ENCODE measurements around the gene PYGO1. TPM values are rescaled to one million over a fixed set of nuclear protein-coding genes. Genes with fewer than 3 reads are reported as not detected.
A peak's percentile ranks its signal among the peaks of the same experiment; 100 is the strongest.

Gene PYGO1
- total and polyA plus RNA-seq, 7 experiments from 2014 or later = not detected

GRCh38 chr15:55528812-55529211, 59.3 kb downstream of the PYGO1 start:
- ChIA-PET POLR2A (interaction anchor here (0.5 kb wide), 1 partner anchor 10 kb away, joined by 3 read pairs; no protein-coding TSS in a partner anchor), CTCF (no interaction called here)
- intact Hi-C loops (cut with micrococcal nuclease) = no loop called here
- Histone ChIP-seq H3K27me3 (ENCODE audit: control insufficient read depth in 2 of 2, insufficient read depth in 2 of 2, low read length in 2 of 2) (no peaks in the 10 kb centered on the region), H3K36me3 (ENCODE audit: control insufficient read depth in 2 of 3, insufficient read depth in 3 of 3, low read length in 3 of 3) (no peaks in the 10 kb centered on the region), H3K27ac (ENCODE audit: low read depth, low read length) (no peak overlapping the region), H3K4me3 (ENCODE audit: low read length) (no peak overlapping the region), H3K4me1 (ENCODE audit: control insufficient read depth in 2 of 2, insufficient read depth in 2 of 2, low read length in 2 of 2) (no peaks in the 10 kb centered on the region), H3K9me3 (ENCODE audit: control insufficient read depth in 2 of 3, low read length in 3 of 3) (no peaks in the 10 kb centered on the region)
- peaks cover 0 to 12% (median 3%) of the 10 kb centered on the region in 11 donors for H3K9me3 Mint-ChIP-seq
- H3K36me3 Mint-ChIP-seq = peaks cover 0 to 7% (median 0%) of the 10 kb centered on the region in 5 donors
- ATAC-seq (no peak), DNase-seq (no peak)
- peaks cover 0 to 4% (median 0%) of the 10 kb centered on the region in 7 donors for H3K4me1 Mint-ChIP-seq
- no peak overlapping the region for H3K27ac Mint-ChIP-seq
- H3K4me3 Mint-ChIP-seq = no peak overlapping the region
- H3K27me3 Mint-ChIP-seq = peaks cover 15 to 32% (median 22%) of the 10 kb centered on the region in 5 donors

- ATAC-seq (no peak), DNase-seq (no peak)
- Mint-ChIP-seq H3K36me3 (peaks cover 0 to 7% (median 0%) of the 10 kb centered on the region in 5 donors), H3K9me3 (peaks cover 0 to 12% (median 3%) of the 10 kb centered on the region in 11 donors), H3K27me3 (peaks cover 24 to 39% (median 28%) of the 10 kb centered on the region in 5 donors), H3K4me3 (no peak overlapping the region), H3K4me1 (peaks cover 0 to 8% (median 0%) of the 10 kb centered on the region in 7 donors), H3K27ac (no peak overlapping the region)
- ChIA-PET CTCF (no interaction called here), POLR2A (no interaction called here)
- Histone ChIP-seq H3K27me3 (ENCODE audit: control insufficient read depth in 2 of 2, insufficient read depth in 2 of 2, low read length in 2 of 2) (no peaks in the 10 kb centered on the region), H3K27ac (ENCODE audit: low read depth, low read length) (no peak overlapping the region), H3K4me3 (ENCODE audit: low read length) (no peak overlapping the region), H3K9me3 (ENCODE audit: control insufficient read depth in 2 of 3, low read length in 3 of 3) (no peaks in the 10 kb centered on the region), H3K4me1 (ENCODE audit: control insufficient read depth in 2 of 2, insufficient read depth in 2 of 2, low read length in 2 of 2) (no peaks in the 10 kb centered on the region), H3K36me3 (ENCODE audit: control insufficient read depth in 2 of 3, insufficient read depth in 3 of 3, low read length in 3 of 3) (no peaks in the 10 kb centered on the region)
- intact Hi-C loops (cut with micrococcal nuclease) = no loop called here
Measured at GRCh38 chr15:55527150-55527549, 61.0 kb downstream of the PYGO1 start.

GRCh38 chr15:55526559-55527036, 61.5 kb downstream of the PYGO1 start:
- Histone ChIP-seq H3K4me3 (ENCODE audit: low read length) (no peak overlapping the region), H3K27ac (ENCODE audit: low read depth, low read length) (no peak overlapping the region), H3K9me3 (ENCODE audit: control insufficient read depth in 2 of 3, low read length in 3 of 3) (no peaks in the 10 kb centered on the region), H3K36me3 (ENCODE audit: control insufficient read depth in 2 of 3, insufficient read depth in 3 of 3, low read length in 3 of 3) (no peaks in the 10 kb centered on the region), H3K27me3 (ENCODE audit: control insufficient read depth in 2 of 2, insufficient read depth in 2 of 2, low read length in 2 of 2) (no peaks in the 10 kb centered on the region), H3K4me1 (ENCODE audit: control insufficient read depth in 2 of 2, insufficient read depth in 2 of 2, low read length in 2 of 2) (no peaks in the 10 kb centered on the region)
- Mint-ChIP-seq H3K27ac (no peak overlapping the region), H3K9me3 (peaks cover 0 to 12% (median 3%) of the 10 kb centered on the region in 11 donors), H3K4me3 (no peak overlapping the region), H3K4me1 (peaks cover 0 to 8% (median 0%) of the 10 kb centered on the region in 7 donors), H3K27me3 (peaks cover 24 to 41% (median 28%) of the 10 kb centered on the region in 5 donors), H3K36me3 (peaks cover 0 to 7% (median 0%) of the 10 kb centered on the region in 5 donors)
- CTCF ChIA-PET = interaction anchor here (0.6 kb wide), 1 partner anchor 247 kb away, joined by 3 read pairs; no protein-coding TSS in a partner anchor
- ATAC-seq (peak; percentile 77), DNase-seq (peak in 3 of 9 donors; percentile 0 to 9 (median 2))
- POLR2A ChIA-PET = no interaction called here
- intact Hi-C loops (cut with micrococcal nuclease) = loop anchor here in 1 of 2 donors (1.0 kb wide), 1 partner anchor 115 kb away; no protein-coding TSS in a partner anchor

- no peaks in the 10 kb centered on the region for H3K9me3 ChIP-seq (ENCODE audit: control insufficient read depth in 2 of 3, low read length in 3 of 3)
- DNase-seq = no peak
- no peaks in the 10 kb centered on the region for H3K4me1 ChIP-seq (ENCODE audit: control insufficient read depth in 2 of 2, insufficient read depth in 2 of 2, low read length in 2 of 2)
- Mint-ChIP-seq H3K4me1 (peaks cover 0 to 8% (median 0%) of the 10 kb centered on the region in 7 donors), H3K27me3 (peaks cover 29 to 41% (median 30%) of the 10 kb centered on the region in 5 donors), H3K9me3 (peaks cover 0 to 12% (median 3%) of the 10 kb centered on the region in 11 donors), H3K36me3 (peaks cover 0 to 7% (median 0%) of the 10 kb centered on the region in 5 donors), H3K27ac (no peak overlapping the region), H3K4me3 (no peak overlapping the region)
- no peak overlapping the region for H3K4me3 ChIP-seq (ENCODE audit: low read length)
- no peak overlapping the region for H3K27ac ChIP-seq (ENCODE audit: low read depth, low read length)
- no peaks in the 10 kb centered on the region for H3K27me3 ChIP-seq (ENCODE audit: control insufficient read depth in 2 of 2, insufficient read depth in 2 of 2, low read length in 2 of 2)
- CTCF ChIA-PET = no interaction called here
- ATAC-seq = no peak
- no peaks in the 10 kb centered on the region for H3K36me3 ChIP-seq (ENCODE audit: control insufficient read depth in 2 of 3, insufficient read depth in 3 of 3, low read length in 3 of 3)
- POLR2A ChIA-PET = no interaction called here
- intact Hi-C loops (cut with micrococcal nuclease) = no loop called here
Measured at GRCh38 chr15:55522742-55523450, 65.2 kb downstream of the PYGO1 start.

GRCh38 chr15:55518641-55519040, 69.5 kb downstream of the PYGO1 start:
- Histone ChIP-seq H3K4me1 (ENCODE audit: control insufficient read depth in 2 of 2, insufficient read depth in 2 of 2, low read length in 2 of 2) (no peaks in the 10 kb centered on the region), H3K27ac (ENCODE audit: low read depth, low read length) (no peak overlapping the region), H3K9me3 (ENCODE audit: control insufficient read depth in 2 of 3, low read length in 3 of 3) (no peaks in the 10 kb centered on the region), H3K27me3 (ENCODE audit: control insufficient read depth in 2 of 2, insufficient read depth in 2 of 2, low read length in 2 of 2) (no peaks in the 10 kb centered on the region), H3K36me3 (ENCODE audit: control insufficient read depth in 2 of 3, insufficient read depth in 3 of 3, low read length in 3 of 3) (no peaks in the 10 kb centered on the region), H3K4me3 (ENCODE audit: low read length) (no peak overlapping the region)
- Mint-ChIP-seq H3K27ac (no peak overlapping the region), H3K4me1 (peaks cover 0 to 4% (median 0%) of the 10 kb centered on the region in 7 donors), H3K27me3 (peaks cover 4 to 21% (median 9%) of the 10 kb centered on the region in 5 donors), H3K4me3 (no peak overlapping the region), H3K9me3 (peaks cover 0 to 3% (median 0%) of the 10 kb centered on the region in 11 donors), H3K36me3 (no peaks in the 10 kb centered on the region)
- intact Hi-C loops (cut with micrococcal nuclease) = no loop called here
- CTCF ChIA-PET = no interaction called here
- DNase-seq (no peak), ATAC-seq (no peak)
- POLR2A ChIA-PET = no interaction called here

- DNase-seq (no peak), ATAC-seq (no peak)
- no peaks in the 10 kb centered on the region for H3K9me3 ChIP-seq (ENCODE audit: control insufficient read depth in 2 of 3, low read length in 3 of 3)
- ChIA-PET POLR2A (no interaction called here), CTCF (no interaction called here)
- Mint-ChIP-seq H3K27ac (no peak overlapping the region), H3K4me1 (peaks cover 0 to 4% (median 0%) of the 10 kb centered on the region in 7 donors), H3K27me3 (peaks cover 0 to 15% (median 6%) of the 10 kb centered on the region in 5 donors), H3K9me3 (peaks cover 0 to 3% (median 0%) of the 10 kb centered on the region in 11 donors), H3K4me3 (no peak overlapping the region), H3K36me3 (no peaks in the 10 kb centered on the region)
- H3K4me3 ChIP-seq (ENCODE audit: low read length) = no peak overlapping the region
- H3K27ac ChIP-seq (ENCODE audit: low read depth, low read length) = no peak overlapping the region
- no peaks in the 10 kb centered on the region for H3K36me3 ChIP-seq (ENCODE audit: control insufficient read depth in 2 of 3, insufficient read depth in 3 of 3, low read length in 3 of 3)
- intact Hi-C loops (cut with micrococcal nuclease) = no loop called here
- no peaks in the 10 kb centered on the region for H3K27me3 ChIP-seq (ENCODE audit: control insufficient read depth in 2 of 2, insufficient read depth in 2 of 2, low read length in 2 of 2)
- no peaks in the 10 kb centered on the region for H3K4me1 ChIP-seq (ENCODE audit: control insufficient read depth in 2 of 2, insufficient read depth in 2 of 2, low read length in 2 of 2)
Measured at GRCh38 chr15:55518009-55518408, 70.1 kb downstream of the PYGO1 start.
